ENCODE data around the gene ACSM2B.
"Not testable (repeated sequence)": the region's sequence is repeated elsewhere in the genome, so short reads cannot be mapped to it uniquely, and the experiment has no call there.

ACSM2B gene, protein sequence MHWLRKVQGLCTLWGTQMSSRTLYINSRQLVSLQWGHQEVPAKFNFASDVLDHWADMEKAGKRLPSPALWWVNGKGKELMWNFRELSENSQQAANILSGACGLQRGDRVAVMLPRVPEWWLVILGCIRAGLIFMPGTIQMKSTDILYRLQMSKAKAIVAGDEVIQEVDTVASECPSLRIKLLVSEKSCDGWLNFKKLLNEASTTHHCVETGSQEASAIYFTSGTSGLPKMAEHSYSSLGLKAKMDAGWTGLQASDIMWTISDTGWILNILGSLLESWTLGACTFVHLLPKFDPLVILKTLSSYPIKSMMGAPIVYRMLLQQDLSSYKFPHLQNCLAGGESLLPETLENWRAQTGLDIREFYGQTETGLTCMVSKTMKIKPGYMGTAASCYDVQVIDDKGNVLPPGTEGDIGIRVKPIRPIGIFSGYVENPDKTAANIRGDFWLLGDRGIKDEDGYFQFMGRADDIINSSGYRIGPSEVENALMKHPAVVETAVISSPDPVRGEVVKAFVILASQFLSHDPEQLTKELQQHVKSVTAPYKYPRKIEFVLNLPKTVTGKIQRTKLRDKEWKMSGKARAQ

GRCh38 chr16:20576145-20576544 lies at the start of gene ACSM2B:
Gene ACSM2B, minus strand, starts transcription at chr16:20576367. Its CDS starts 11,522 bp downstream, at chr16:20564845.
- DNase-seq = not testable (repeated sequence)

GRCh38 chr16:20624882-20625807 lies 49.0 kb upstream of the ACSM2B start:
- DNase-seq = peak in 2 of 3 experiments; percentile 3 to 76

DNA sequence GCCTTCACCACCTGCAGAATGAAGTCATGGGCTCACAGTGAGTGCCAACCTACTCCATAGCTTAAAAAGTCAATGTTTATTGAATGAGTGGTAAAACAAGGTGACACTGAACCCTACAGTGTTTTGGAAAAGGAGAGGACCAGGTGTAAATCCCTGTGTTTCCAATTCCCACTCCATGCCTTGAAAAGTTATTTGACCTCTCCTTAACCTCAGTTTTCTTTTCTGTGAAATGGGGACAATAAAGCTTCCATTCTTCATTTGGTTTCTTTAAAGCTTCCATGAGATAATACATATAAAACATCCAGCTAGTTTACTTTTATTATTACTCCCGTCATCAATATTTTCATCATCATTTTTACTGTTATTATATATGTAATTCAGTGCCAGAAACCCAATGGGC lies 48.0 kb upstream of the ACSM2B start:
- DNase-seq = no peak

DNA sequence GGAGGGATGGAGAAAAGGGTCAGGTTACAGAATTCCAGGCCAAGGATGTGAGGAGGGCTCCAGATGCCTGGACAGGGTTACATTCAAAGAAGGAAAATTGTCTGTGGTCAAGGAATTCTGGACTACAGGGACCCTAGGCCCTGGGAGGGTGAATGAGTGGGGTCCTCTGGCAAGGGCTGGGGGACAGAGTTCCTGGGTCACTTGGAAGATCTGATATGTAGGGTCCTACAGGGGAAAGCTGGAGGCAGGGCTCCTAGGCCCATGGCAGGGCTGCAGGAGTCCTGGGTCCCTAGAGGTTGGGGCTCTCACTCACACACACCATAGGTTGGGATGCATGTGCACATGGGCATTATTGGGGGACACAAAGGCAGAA lies 46.3 kb upstream of the ACSM2B start:
- DNase-seq = no peak

GRCh38 chr16:20621406-20621805 lies 45.2 kb upstream of the ACSM2B start:
- no peak for DNase-seq

- DNase-seq = no peak
Measured at GRCh38 chr16:20620770-20621169, 44.6 kb upstream of the ACSM2B start.

GRCh38 chr16:20620003-20620402 lies 43.8 kb upstream of the ACSM2B start:
- DNase-seq = no peak

DNA sequence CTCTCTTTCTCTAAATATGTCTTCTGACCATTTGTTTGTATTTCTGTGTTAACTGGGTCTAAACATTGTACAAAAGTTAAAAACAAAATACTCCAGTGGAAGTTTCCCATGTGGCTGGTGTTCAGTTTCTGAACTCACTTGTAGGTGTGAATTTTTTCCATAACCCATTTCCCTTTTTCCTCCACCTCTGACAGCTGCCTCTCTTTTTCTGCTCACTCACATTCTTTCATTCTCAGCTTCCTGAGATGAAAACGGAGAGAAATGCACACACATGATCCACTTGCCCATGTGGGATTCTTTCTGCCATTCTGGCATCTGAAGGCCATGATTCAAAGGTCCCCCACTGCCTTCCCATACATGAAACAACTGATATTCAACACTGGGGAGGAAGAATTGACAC lies 41.1 kb upstream of the ACSM2B start:
- DNase-seq = no peak

DNA sequence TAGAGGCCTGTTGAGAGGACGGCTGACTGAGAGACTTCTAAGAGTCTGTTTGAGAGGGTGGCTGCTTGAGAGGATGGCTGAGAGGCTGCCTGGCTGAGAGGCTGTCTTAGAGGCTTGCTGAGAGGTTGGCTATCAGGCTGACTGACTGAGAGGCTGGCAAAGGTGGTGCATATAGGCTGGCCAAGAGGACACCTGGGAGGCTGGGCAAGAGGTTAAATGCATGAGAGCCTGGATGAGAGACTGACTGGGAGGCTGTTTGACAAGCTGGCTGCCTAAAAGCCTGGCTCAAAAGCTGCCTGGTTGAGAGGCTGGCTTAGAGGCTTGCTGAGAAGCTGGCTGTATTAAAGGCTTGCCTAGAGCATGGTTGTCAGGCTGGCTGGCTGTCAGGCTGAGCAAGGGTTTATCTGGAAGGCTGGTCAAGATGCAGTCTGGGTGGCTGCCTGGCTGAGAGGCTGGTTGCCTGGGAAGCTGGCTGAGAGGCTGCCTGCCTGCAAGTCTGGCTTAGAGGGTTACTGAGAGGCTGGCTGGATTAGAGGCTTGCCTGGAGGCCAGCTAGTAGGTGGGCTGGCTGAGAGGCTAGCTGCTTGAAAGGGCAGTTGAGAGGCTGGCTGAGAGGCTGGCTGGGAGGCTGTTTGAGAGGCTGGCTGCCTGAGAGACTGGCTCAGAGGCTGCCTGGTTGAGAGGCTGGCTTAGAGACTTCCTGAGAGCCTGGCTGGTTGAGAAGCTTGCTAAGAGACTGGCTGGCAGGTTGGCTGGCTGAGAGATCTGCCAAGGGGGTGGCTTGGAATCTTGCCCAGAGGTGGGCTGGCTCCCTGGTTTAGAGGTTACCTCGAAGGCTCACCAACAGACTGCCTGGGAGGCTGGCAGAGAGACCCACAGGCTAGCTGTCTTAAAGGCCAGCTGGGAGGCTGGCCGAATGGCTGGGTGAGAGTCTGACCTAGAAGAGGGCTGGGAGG lies 38.3 kb upstream of the ACSM2B start:
- peak in 1 of 3 experiments; percentile 77 for DNase-seq

GRCh38 chr16:20613481-20614185 lies 37.5 kb upstream of the ACSM2B start:
- no peak for DNase-seq

- DNase-seq = peak in 1 of 3 experiments; percentile 97
Measured at GRCh38 chr16:20612551-20613480, 36.6 kb upstream of the ACSM2B start.

DNA sequence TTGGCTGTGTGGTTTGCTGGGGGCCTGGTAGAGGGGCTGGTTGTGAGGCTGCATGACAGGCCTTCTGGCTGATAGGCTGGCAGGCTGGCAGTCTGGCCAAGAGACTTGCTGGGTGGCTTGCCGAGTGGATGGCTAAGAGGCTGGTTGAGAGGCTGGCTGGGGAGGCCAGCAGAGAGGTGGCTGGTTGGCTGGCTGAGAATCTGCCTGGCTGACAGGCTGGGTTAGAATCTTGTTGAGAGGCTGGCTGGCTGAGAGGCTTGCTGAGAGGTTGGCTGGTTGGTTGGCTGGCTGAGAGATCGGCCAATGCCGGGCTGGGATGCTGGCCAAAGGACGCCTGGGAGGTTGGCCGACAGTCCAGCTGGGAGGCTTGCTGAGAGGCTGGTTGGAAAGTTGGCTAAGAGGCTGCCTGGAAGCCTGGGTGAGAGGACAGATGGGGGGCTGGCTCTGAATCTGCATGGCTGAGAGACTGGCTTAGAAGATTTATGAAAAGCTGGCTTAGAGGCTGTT lies 35.9 kb upstream of the ACSM2B start:
- DNase-seq = peak in 1 of 3 experiments; percentile 42

DNA sequence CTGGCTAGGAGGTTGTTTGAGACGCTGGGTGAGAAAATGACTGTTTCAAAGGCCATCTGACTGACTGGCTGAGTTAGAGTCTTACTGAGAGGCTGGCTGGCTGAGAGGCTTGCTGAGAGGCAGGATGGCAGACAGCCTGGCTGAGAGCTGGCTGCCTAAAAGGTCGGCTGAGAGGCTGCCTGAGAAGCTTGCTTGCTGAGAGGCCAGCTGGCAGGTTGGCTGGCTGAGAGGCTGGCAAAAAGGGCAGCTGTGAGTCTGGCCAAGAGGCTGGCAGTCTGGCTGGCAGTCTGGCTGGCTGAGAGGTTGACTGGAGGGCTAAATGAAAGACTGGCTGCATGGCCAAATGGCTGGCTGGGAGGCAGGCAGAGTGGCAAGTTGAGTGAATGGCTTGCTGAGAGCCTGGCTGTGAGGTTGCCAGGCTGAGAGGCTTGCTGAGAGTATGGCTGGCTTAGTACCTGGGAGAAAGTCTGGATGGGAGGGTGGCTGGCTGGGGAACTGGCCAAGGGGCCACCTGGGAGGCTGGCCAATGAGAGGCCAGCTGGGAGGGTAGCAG lies 35.3 kb upstream of the ACSM2B start:
- peak; percentile 25 to 66 (median 59) for DNase-seq

- no peak for DNase-seq
Measured at GRCh38 chr16:20610892-20611349, 34.8 kb upstream of the ACSM2B start.

DNA sequence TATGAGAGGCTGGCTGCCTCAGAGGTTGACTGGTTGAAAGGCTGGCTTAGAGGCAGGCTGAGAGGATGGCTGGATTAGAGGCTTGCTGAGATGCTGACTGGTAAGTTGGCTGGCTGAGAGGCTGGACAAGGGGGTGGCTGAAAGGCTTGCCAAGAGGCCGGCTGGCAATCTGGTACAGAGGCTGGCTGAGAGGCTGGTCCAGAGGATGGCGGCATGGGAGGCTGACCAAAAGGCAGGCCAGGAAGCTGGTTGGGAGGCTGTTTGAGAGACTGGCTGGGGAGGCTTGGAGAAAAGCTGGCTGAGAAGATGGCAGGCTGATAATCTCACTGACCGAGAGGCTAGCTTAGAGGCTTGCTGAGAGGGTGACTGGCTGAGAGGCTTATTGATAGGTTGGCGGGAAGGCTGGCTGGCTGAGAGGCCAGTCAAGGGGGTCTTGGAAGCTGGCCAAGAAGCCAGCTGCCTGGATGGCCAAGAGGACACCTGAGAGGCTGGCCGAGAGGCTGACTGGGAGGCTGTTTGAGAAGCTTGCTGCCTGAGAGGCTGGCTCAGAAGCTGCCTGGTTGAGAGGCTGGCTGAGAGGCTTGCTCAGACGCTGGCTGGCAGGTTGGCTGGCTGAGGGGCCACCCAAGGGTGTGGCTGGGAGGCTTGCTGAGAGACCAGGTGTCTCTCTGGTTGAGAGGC lies 34.2 kb upstream of the ACSM2B start:
- DNase-seq = peak; percentile 63 to 89 (median 83)

- peak in 2 of 3 experiments; percentile 3 to 45 for DNase-seq
Measured at GRCh38 chr16:20602205-20602604, 26.0 kb upstream of the ACSM2B start.

- DNase-seq = not testable (repeated sequence)
Measured at GRCh38 chr16:20599475-20599874, 23.3 kb upstream of the ACSM2B start.

DNA sequence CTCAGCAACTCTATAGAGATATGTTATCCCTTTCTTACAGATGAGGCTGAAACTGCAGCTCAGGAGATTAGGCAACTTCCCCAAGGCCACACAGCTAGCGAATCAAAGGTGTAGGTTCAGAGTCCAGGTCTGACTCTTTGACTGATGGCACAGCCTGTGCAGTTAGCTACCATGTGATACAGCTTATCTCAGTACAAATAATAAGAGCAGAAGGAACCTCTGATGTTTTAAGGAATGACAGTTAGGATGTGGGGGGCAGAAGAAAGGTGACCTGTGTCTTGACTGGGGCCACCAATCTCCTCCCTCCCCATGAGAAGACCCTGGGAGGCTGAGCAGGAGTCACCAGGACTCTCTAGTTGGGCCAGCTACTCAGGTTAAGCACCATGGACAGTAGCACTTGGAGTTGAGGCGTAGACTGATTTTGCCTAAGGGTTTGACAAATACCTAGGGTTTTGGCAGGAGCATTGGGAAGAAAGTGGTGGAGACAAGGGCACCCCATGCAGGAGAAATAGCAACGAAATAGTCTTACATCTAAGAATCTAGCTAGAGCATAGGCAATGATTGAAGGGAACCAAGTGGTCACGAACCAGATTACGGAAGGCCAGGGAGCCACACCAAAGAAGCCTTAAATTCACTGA lies 22.8 kb upstream of the ACSM2B start:
- DNase-seq = no peak
